Mammary epithelial cell (primary cell): ENCODE measurements around the gene SMAP1.

Source experiments
- EZH2 ChIP-seq: IDR thresholded peaks from 2 replicates; pipeline ENCODE4 v1.6.1; 2012; ENCODE audit warnings: low read length, inconsistent platforms, borderline replicate concordance
- TF ChIP-seq, protein P1 (sequence below), 2 donors: IDR thresholded peaks in 1 of 2; conservative IDR thresholded peaks in 1 of 2; 2 replicates each; pipeline ENCODE4 v1.5.1; 2011 to 2012; ENCODE audit warnings: inconsistent platforms in 2 of 2, low read length in 2 of 2, mild to moderate bottlenecking in 2 of 2, control low read depth in 1 of 2, low read depth in 1 of 2; ENCODE audit not compliant: insufficient read depth in 1 of 2; ENCODE audit errors: extremely low read depth in 1 of 2

DNA sequence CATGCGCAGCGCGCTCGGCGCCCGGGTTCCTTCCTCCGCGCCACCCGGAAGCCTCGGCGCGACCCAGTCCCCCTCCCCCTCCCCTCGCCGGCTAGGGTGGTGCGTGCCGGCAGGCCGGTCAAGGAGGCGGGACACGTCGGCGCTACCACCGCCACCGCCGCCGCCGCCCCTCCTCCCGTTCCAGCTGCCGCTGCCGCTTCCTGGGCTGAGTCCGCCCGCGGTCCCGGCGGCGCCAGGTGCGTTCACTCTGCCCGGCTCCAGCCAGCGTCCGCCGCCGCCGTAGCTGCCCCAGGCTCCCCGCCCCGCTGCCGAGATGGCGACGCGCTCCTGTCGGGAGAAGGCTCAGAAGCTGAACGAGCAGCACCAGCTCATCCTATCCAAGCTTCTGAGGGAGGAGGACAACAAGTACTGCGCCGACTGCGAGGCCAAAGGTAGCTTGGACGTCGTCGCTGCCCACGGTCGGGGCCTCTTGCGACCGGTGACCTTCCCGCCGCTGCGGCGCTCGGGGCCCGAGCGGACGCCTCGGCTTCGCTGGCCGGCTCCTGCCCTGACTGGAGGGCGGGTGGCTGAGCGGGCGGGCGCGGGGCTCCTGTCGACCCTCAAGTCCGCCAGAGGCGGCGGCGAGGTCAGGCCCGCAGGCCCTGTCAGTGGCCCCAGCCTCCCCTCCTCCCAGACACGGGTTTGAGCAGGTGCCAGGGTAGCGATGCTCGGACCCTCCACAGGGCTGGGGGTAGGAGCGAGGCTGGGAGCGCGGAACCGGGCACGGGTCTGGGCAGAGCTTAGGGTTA is at the start of gene SMAP1:
- TF ChIP-seq, protein P1, sequence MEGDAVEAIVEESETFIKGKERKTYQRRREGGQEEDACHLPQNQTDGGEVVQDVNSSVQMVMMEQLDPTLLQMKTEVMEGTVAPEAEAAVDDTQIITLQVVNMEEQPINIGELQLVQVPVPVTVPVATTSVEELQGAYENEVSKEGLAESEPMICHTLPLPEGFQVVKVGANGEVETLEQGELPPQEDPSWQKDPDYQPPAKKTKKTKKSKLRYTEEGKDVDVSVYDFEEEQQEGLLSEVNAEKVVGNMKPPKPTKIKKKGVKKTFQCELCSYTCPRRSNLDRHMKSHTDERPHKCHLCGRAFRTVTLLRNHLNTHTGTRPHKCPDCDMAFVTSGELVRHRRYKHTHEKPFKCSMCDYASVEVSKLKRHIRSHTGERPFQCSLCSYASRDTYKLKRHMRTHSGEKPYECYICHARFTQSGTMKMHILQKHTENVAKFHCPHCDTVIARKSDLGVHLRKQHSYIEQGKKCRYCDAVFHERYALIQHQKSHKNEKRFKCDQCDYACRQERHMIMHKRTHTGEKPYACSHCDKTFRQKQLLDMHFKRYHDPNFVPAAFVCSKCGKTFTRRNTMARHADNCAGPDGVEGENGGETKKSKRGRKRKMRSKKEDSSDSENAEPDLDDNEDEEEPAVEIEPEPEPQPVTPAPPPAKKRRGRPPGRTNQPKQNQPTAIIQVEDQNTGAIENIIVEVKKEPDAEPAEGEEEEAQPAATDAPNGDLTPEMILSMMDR (conservative IDR thresholded peaks at IDR 0.05 in 1 of 2, IDR thresholded peaks at IDR 0.05 in 1 of 2; ENCODE audit: extremely low read depth in 1 of 2, insufficient read depth in 1 of 2, low read depth in 1 of 2, low read length in 2 of 2) = no peak
- TF ChIP-seq EZH2 = no peak
